GM18951 (cell line): ENCODE data around the gene ETS2.
"Not testable (repeated sequence)": the region's sequence is repeated elsewhere in the genome, so short reads cannot be mapped to it uniquely, and the experiment has no call there.

Experiments
- POLR2A ChIP-seq: IDR thresholded peaks from 4 replicates; pipeline ENCODE4 v1.6.1; 2011; ENCODE audit warnings: mild to moderate bottlenecking; ENCODE audit not compliant: insufficient read length, insufficient read depth; ENCODE audit errors: extremely low read depth
- in situ Hi-C: fragments of 300-500 bp; cut with MboI; formaldehyde crosslinking; loops from one replicate; pipeline ENCODE4 v1.12.0; 2022; ENCODE audit warnings: low sequenced_read_pairs, mixed read lengths, inconsistent platforms; ENCODE audit not compliant: unreplicated experiment

The ETS2 gene

GRCh38 chr21:38820471-38821239, 14.9 kb downstream of the ETS2 start:
- no peak for TF ChIP-seq POLR2A
- in situ Hi-C loops: no loop called here

- in situ Hi-C loops: no loop called here
- no peak for TF ChIP-seq POLR2A
Observed at GRCh38 chr21:38821248-38821647, 15.5 kb downstream of the ETS2 start.

- in situ Hi-C loops: no loop called here
- TF ChIP-seq POLR2A: no peak
Observed at GRCh38 chr21:38821959-38822682, 16.4 kb downstream of the ETS2 start.

- no peak for TF ChIP-seq POLR2A
- in situ Hi-C loops: no loop called here
Observed at GRCh38 chr21:38822778-38823238, 17.1 kb downstream of the ETS2 start.

GRCh38 chr21:38823737-38824123, 18.0 kb downstream of the ETS2 start:
- in situ Hi-C loops: no loop called here
- TF ChIP-seq POLR2A: no peak

GRCh38 chr21:38824124-38824822, 18.5 kb downstream of the ETS2 start:
- in situ Hi-C loops: no loop called here
- no peak for TF ChIP-seq POLR2A

- no peak for TF ChIP-seq POLR2A
- in situ Hi-C loops: no loop called here
Observed at GRCh38 chr21:38825269-38825668, 19.5 kb downstream of the ETS2 start.

- no peak for TF ChIP-seq POLR2A
- in situ Hi-C loops: no loop called here
Observed at GRCh38 chr21:38825921-38826320, 20.2 kb downstream of the ETS2 start.

- in situ Hi-C loops: not testable (repeated sequence)
Observed at GRCh38 chr21:38828111-38828510, 22.4 kb downstream of the ETS2 start.

GRCh38 chr21:38830671-38831525, 25.2 kb downstream of the ETS2 start:
- no peak for TF ChIP-seq POLR2A
- in situ Hi-C loops: no loop called here

- in situ Hi-C loops: no loop called here
- no peak for TF ChIP-seq POLR2A
Observed at GRCh38 chr21:38831526-38832467, 26.1 kb downstream of the ETS2 start.

GRCh38 chr21:38832664-38833063, 26.9 kb downstream of the ETS2 start:
- TF ChIP-seq POLR2A: no peak
- in situ Hi-C loops: no loop called here
